MM.1S (cell line): Measurements from ENCODE around the gene CBX8.

Experiments used
- DNase-seq: peaks from one replicate; pipeline ENCODE4 v3.0.0-alpha.2; 2015
- H2AFZ ChIP-seq: fragments of 300-600 bp; sonication (generic); 2 replicates; pipeline ENCODE4 v1.6.0; 2016; ENCODE audit warnings: antibody characterized with exemption, low read length
- H3F3A ChIP-seq: fragments of 300-600 bp; sonication (generic); 2 replicates; pipeline ENCODE4 v1.6.1; 2016; ENCODE audit warnings: mild to moderate bottlenecking, antibody characterized with exemption, low read length, moderate library complexity, mixed read lengths; ENCODE audit not compliant: insufficient read depth
- H3K27ac ChIP-seq: fragments of 300-600 bp; sonication (generic); 2 replicates; pipeline ENCODE4 v1.5.1; 2016; ENCODE audit warnings: mild to moderate bottlenecking, low read length
- H3K27me3 ChIP-seq: fragments of 300-600 bp; sonication (generic); replicated peaks from 2 replicates; pipeline ENCODE4 v1.6.0; 2016; ENCODE audit warnings: low read length; ENCODE audit not compliant: insufficient read depth
- H3K36me3 ChIP-seq: fragments of 300-600 bp; sonication (generic); replicated peaks from 2 replicates; pipeline ENCODE4 v1.6.1; 2016; ENCODE audit warnings: mild to moderate bottlenecking, low read length, mixed read lengths; ENCODE audit not compliant: insufficient read depth
- H3K4me1 ChIP-seq: fragments of 300-600 bp; sonication (generic); 2 replicates; pipeline ENCODE4 v1.6.1; 2016; ENCODE audit warnings: low read length, mixed read lengths
- H3K4me2 ChIP-seq: fragments of 300-600 bp; sonication (generic); 2 replicates; pipeline ENCODE4 v1.6.0; 2016; ENCODE audit warnings: low read depth, low read length
- H3K4me3 ChIP-seq: fragments of 300-600 bp; sonication (generic); 2 replicates; pipeline ENCODE4 v1.5.1; 2016; ENCODE audit warnings: low read length, mixed read lengths
- H3K79me2 ChIP-seq: fragments of 300-600 bp; sonication (generic); 2 replicates; pipeline ENCODE4 v1.6.1; 2016; ENCODE audit warnings: mixed run types, low read length, mixed read lengths
- H3K9ac ChIP-seq: fragments of 300-600 bp; sonication (generic); 2 replicates; pipeline ENCODE4 v1.6.1; 2016; ENCODE audit warnings: low read length, mixed read lengths
- H3K9me2 ChIP-seq: fragments of 300-600 bp; sonication (generic); replicated peaks from 2 replicates; pipeline ENCODE4 v1.6.1; 2016; ENCODE audit warnings: mild to moderate bottlenecking, low read length, mixed read lengths; ENCODE audit not compliant: insufficient read depth
- H3K9me3 ChIP-seq: fragments of 300-600 bp; sonication (generic); replicated peaks from 2 replicates; pipeline ENCODE4 v1.6.1; 2016; ENCODE audit warnings: mild to moderate bottlenecking, low read length, mixed read lengths; ENCODE audit not compliant: insufficient read depth
- H4K20me1 ChIP-seq: fragments of 300-600 bp; sonication (generic); 2 replicates; pipeline ENCODE4 v1.6.1; 2016; ENCODE audit warnings: mild to moderate bottlenecking, low read length, moderate library complexity, mixed read lengths; ENCODE audit not compliant: insufficient read depth
- CTCF ChIP-seq: fragments of 300-600 bp; sonication (generic); IDR thresholded peaks from 2 replicates; pipeline ENCODE4 v1.5.1; 2016; ENCODE audit warnings: antibody characterized with exemption, low read length, mixed read lengths
- EZH2 ChIP-seq: fragments of 300-600 bp; sonication (generic); optimal IDR thresholded peaks from 2 replicates; pipeline ENCODE3; 2017; ENCODE audit warnings: low read depth, mild to moderate bottlenecking, antibody characterized with exemption, low read length, mixed read lengths
- EZH2phosphoT487 ChIP-seq: fragments of 300-600 bp; sonication (generic); IDR thresholded peaks from 2 replicates; pipeline ENCODE4 v1.6.1; 2018; ENCODE audit warnings: antibody characterized with exemption, low read length

CBX8 gene

GRCh38 chr17:79798299-79799173, 1.7 kb upstream of the CBX8 start:
- Histone ChIP-seq H3K9ac (no peak overlapping the region), H3K36me3 (no peaks in the 10 kb centered on the region), H3K79me2 (no peaks in the 10 kb centered on the region), H3K4me1 (peaks cover 9% of the 10 kb centered on the region), H3K9me3 (no peaks in the 10 kb centered on the region), H3K9me2 (no peaks in the 10 kb centered on the region), H2AFZ (no peak overlapping the region), H4K20me1 (no peaks in the 10 kb centered on the region), H3K4me2 (peak overlapping the region; percentile 86; the same call in 1 of the 2 replicates), H3K27me3 (peaks cover 59% of the 10 kb centered on the region), H3F3A (no peaks in the 10 kb centered on the region), H3K4me3 (peak overlapping the region; percentile 51; the same call in 1 of the 2 replicates), H3K27ac (no peak overlapping the region)
- TF ChIP-seq EZH2: peak; percentile 12
- no peak for TF ChIP-seq EZH2phosphoT487
- no peak for TF ChIP-seq CTCF
- no peak for DNase-seq

GRCh38 chr17:79797492-79798298, 818 bp upstream of the CBX8 start:
- H3K36me3 ChIP-seq: no peaks in the 10 kb centered on the region
- H3K27ac ChIP-seq: no peak overlapping the region
- H3K9me3 ChIP-seq: no peaks in the 10 kb centered on the region
- no peak overlapping the region for H2AFZ ChIP-seq
- H3F3A ChIP-seq: no peaks in the 10 kb centered on the region
- H3K9me2 ChIP-seq: no peaks in the 10 kb centered on the region
- no peaks in the 10 kb centered on the region for H3K79me2 ChIP-seq
- peak overlapping the region; percentile 86 for H3K4me2 ChIP-seq
- H4K20me1 ChIP-seq: no peaks in the 10 kb centered on the region
- H3K9ac ChIP-seq: peak overlapping the region; percentile 31; the same call in 1 of the 2 replicates
- TF ChIP-seq CTCF: no peak
- TF ChIP-seq EZH2phosphoT487: no peak
- peaks cover 9% of the 10 kb centered on the region for H3K4me1 ChIP-seq
- H3K27me3 ChIP-seq: peaks cover 51% of the 10 kb centered on the region
- DNase-seq: peak; percentile 36
- H3K4me3 ChIP-seq: peak overlapping the region; percentile 51

- TF ChIP-seq CTCF: no peak
- TF ChIP-seq EZH2phosphoT487: no peak
- TF ChIP-seq EZH2: no peak
- Histone ChIP-seq H3K27me3 (peaks cover 49% of the 10 kb centered on the region), H3K9me3 (no peaks in the 10 kb centered on the region), H4K20me1 (no peaks in the 10 kb centered on the region), H3K4me3 (peak overlapping the region; percentile 77), H3K4me2 (peak overlapping the region; percentile 98), H3F3A (no peaks in the 10 kb centered on the region), H2AFZ (peak overlapping the region; percentile 75), H3K9ac (peak overlapping the region; percentile 93), H3K4me1 (peaks cover 9% of the 10 kb centered on the region), H3K9me2 (no peaks in the 10 kb centered on the region), H3K27ac (peak overlapping the region; percentile 57; the same call in 1 of the 2 replicates), H3K36me3 (no peaks in the 10 kb centered on the region), H3K79me2 (no peaks in the 10 kb centered on the region)
- no peak for DNase-seq
These were observed 474 bp downstream of the CBX8 start for GRCh38 chr17:79796444-79796762.
